Islet precursor cell (in vitro differentiated cells): ENCODE data around the gene SDHAF4.
"Not testable (repeated sequence)": the region's sequence is repeated elsewhere in the genome, so short reads cannot be mapped to it uniquely, and the experiment has no call there.

ENCODE experiments used
- DNase-seq: peaks from one replicate; pipeline ENCODE4 v3.0.0-alpha.2; 2018

The SDHAF4 gene

GRCh38 chr6:70593118-70593486, 26.4 kb downstream of the SDHAF4 start:
- no peak for DNase-seq

- DNase-seq = no peak
Observed at GRCh38 chr6:70599187-70599586, 32.5 kb downstream of the SDHAF4 start.

- no peak for DNase-seq
Observed at GRCh38 chr6:70601014-70601413, 34.3 kb downstream of the SDHAF4 start.

GRCh38 chr6:70604254-70604653, 37.5 kb downstream of the SDHAF4 start:
- DNase-seq = no peak

GRCh38 chr6:70607371-70607770, 40.6 kb downstream of the SDHAF4 start:
- DNase-seq = not testable (repeated sequence)

GRCh38 chr6:70609181-70609580, 42.5 kb downstream of the SDHAF4 start:
- not testable (repeated sequence) for DNase-seq

- DNase-seq = no peak
Observed at GRCh38 chr6:70616728-70617260, 50.1 kb downstream of the SDHAF4 start.

GRCh38 chr6:70620746-70621145, 54.0 kb downstream of the SDHAF4 start:
- DNase-seq = no peak

GRCh38 chr6:70622461-70622860, 55.7 kb downstream of the SDHAF4 start:
- no peak for DNase-seq

- DNase-seq = no peak
Observed at GRCh38 chr6:70625436-70625835, 58.7 kb downstream of the SDHAF4 start.

GRCh38 chr6:70627500-70628254, 60.9 kb downstream of the SDHAF4 start:
- DNase-seq = no peak

GRCh38 chr6:70629929-70630328, 63.2 kb downstream of the SDHAF4 start:
- DNase-seq = no peak

- no peak for DNase-seq
Observed at GRCh38 chr6:70633870-70634269, 67.1 kb downstream of the SDHAF4 start.

GRCh38 chr6:70636596-70636995, 69.9 kb downstream of the SDHAF4 start:
- no peak for DNase-seq

- no peak for DNase-seq
Observed at GRCh38 chr6:70638468-70638867, 71.7 kb downstream of the SDHAF4 start.
